Ovary (tissue), 3 donors: ENCODE measurements around the gene SYNDIG1.

Experiments used
- CTCF ChIP-seq, 3 donors: fragments of 450-650 bp in 2 of 3; fragments of 200-600 bp in 1 of 3; IDR thresholded peaks; one replicate each; pipeline versions ENCODE4 v1.5.1 to v1.8.0; 2016 to 2022; ENCODE audit warnings: antibody characterized with exemption in 3 of 3, mild to moderate bottlenecking in 1 of 3
- POLR2A ChIP-seq: fragments of 450-650 bp; IDR thresholded peaks from one replicate; pipeline ENCODE4 v1.6.1; 2017; ENCODE audit warnings: antibody characterized with exemption, mild to moderate bottlenecking, moderate library complexity
- donor health status: DM: no; HTN: no; CAD: no.

- TF ChIP-seq CTCF (IDR thresholded peaks at IDR 0.05) (no peak), POLR2A (no peak)
These were observed 10.2 kb downstream of the SYNDIG1 start for GRCh38 chr20:24479595-24479994.
